Neutrophil (primary cell): Measurements from ENCODE around the gene TREML1.
"Not testable (repeated sequence)": the region's sequence is repeated elsewhere in the genome, so short reads cannot be mapped to it uniquely, and the experiment has no call there.

Experiments
- H3K27ac ChIP-seq: fragments of 200-600 bp; sonication (generic); 2 replicates; pipeline ENCODE4 v1.5.1; 2016; ENCODE audit warnings: mild to moderate bottlenecking, moderate library complexity
- H3K27me3 ChIP-seq: fragments of 200-600 bp; sonication (generic); 2 replicates; pipeline ENCODE4 v1.6.0; 2016; ENCODE audit warnings: mild to moderate bottlenecking
- H3K36me3 ChIP-seq: fragments of 200-600 bp; sonication (generic); 2 replicates; pipeline ENCODE4 v1.5.1; 2017
- H3K4me1 ChIP-seq, 2 experiments: fragments of 200-600 bp in 1 of 2; sonication (generic) in 1 of 2; 1 replicate in 1 of 2; 2 replicates in 1 of 2; pipeline versions ENCODE4 v1.5.1 to v1.6.1; 2013 to 2016; ENCODE audit warnings: low read depth in 1 of 2, low read length in 1 of 2, mild to moderate bottlenecking in 1 of 2, moderate library complexity in 1 of 2; ENCODE audit not compliant: control insufficient read depth in 1 of 2, insufficient read depth in 1 of 2
- H3K4me3 ChIP-seq, 2 experiments: fragments of 200-600 bp in 1 of 2; sonication (generic) in 1 of 2; 1 replicate in 1 of 2; 2 replicates in 1 of 2; pipeline ENCODE4 v1.5.1; 2013 to 2016; ENCODE audit warnings: low read depth in 1 of 2, low read length in 1 of 2, mild to moderate bottlenecking in 1 of 2, moderate library complexity in 1 of 2
- H3K9me3 ChIP-seq: fragments of 200-600 bp; sonication (generic); 2 replicates; pipeline ENCODE4 v1.5.1; 2016
- CTCF ChIP-seq: fragments of 200-600 bp; sonication (generic); IDR thresholded peaks from 2 replicates; pipeline ENCODE4 v1.5.1; 2016; ENCODE audit warnings: antibody characterized with exemption

TREML1 gene

GRCh38 chr6:41190791-41191190, 36.6 kb upstream of the TREML1 start:
- Histone ChIP-seq H3K36me3 (peaks cover 56% of the 10 kb centered on the region), H3K27me3 (no peaks in the 10 kb centered on the region), H3K4me1 (peaks cover 49 to 56% of the 10 kb centered on the region in 2 experiments), H3K27ac (peak overlapping the region; percentile 99), H3K4me3 (no peak overlapping the region), H3K9me3 (no peaks in the 10 kb centered on the region)
- peak; percentile 47 for TF ChIP-seq CTCF

- no peaks in the 10 kb centered on the region for H3K27me3 ChIP-seq
- H3K4me3 ChIP-seq: no peak overlapping the region
- H3K27ac ChIP-seq: peak overlapping the region; percentile 99
- peaks cover 50 to 58% of the 10 kb centered on the region in 2 experiments for H3K4me1 ChIP-seq
- peaks cover 48% of the 10 kb centered on the region for H3K36me3 ChIP-seq
- no peak for TF ChIP-seq CTCF
- no peaks in the 10 kb centered on the region for H3K9me3 ChIP-seq
These were observed 35.8 kb upstream of the TREML1 start for GRCh38 chr6:41189967-41190366.

GRCh38 chr6:41189046-41189445, 34.9 kb upstream of the TREML1 start:
- not testable (repeated sequence) for H3K27me3 ChIP-seq, H3K9me3 ChIP-seq, H3K4me3 ChIP-seq
- H3K27ac ChIP-seq: peak overlapping the region; percentile 99
- peaks cover 39% of the 10 kb centered on the region for H3K36me3 ChIP-seq
- peaks cover 54 to 68% of the 10 kb centered on the region in 2 experiments for H3K4me1 ChIP-seq

GRCh38 chr6:41187924-41188886, 34.1 kb upstream of the TREML1 start:
- Histone ChIP-seq H3K27ac (peak overlapping the region; percentile 99), H3K27me3 (no peaks in the 10 kb centered on the region), H3K36me3 (peaks cover 30% of the 10 kb centered on the region), H3K4me1 (peaks cover 62 to 76% of the 10 kb centered on the region in 2 experiments), H3K9me3 (no peaks in the 10 kb centered on the region), H3K4me3 (no peak overlapping the region)
- TF ChIP-seq CTCF: no peak

- no peaks in the 10 kb centered on the region for H3K9me3 ChIP-seq
- H3K27me3 ChIP-seq: no peaks in the 10 kb centered on the region
- peak overlapping the region; percentile 99 for H3K27ac ChIP-seq
- H3K4me3 ChIP-seq: peak overlapping the region in 1 of 2 experiments; percentile 19
- peaks cover 67 to 77% of the 10 kb centered on the region in 2 experiments for H3K4me1 ChIP-seq
- H3K36me3 ChIP-seq: peaks cover 9% of the 10 kb centered on the region
- no peak for TF ChIP-seq CTCF
These were observed 31.9 kb upstream of the TREML1 start for GRCh38 chr6:41186031-41186562.

- H3K9me3 ChIP-seq: no peaks in the 10 kb centered on the region
- no peaks in the 10 kb centered on the region for H3K36me3 ChIP-seq
- peak overlapping the region; percentile 99 for H3K27ac ChIP-seq
- H3K27me3 ChIP-seq: no peaks in the 10 kb centered on the region
- TF ChIP-seq CTCF: no peak
- no peak overlapping the region for H3K4me3 ChIP-seq
- peaks cover 66 to 68% of the 10 kb centered on the region in 2 experiments for H3K4me1 ChIP-seq
These were observed 30.6 kb upstream of the TREML1 start for GRCh38 chr6:41184761-41185160.
